A549 treated with CpdA at 1 μM for 4 hours (cell line): Measurements from ENCODE around the gene LRRC7. TPM values are rescaled to one million over a fixed set of nuclear protein-coding genes. Genes with fewer than 3 reads are reported as not detected.

ENCODE experiments used
- total RNA-seq: library from RNA; stranded (reverse); fragments of 200-300 nt; extraction: Qiagen RNA extraction; gene quantifications from 5 replicates; pipeline ENCODE4 v1.2.3, GENCODE V29; 2022; ENCODE audit warnings: low read depth

Gene LRRC7
- total RNA-seq, result not detected in 5 replicates

GRCh38 chr1:69567652-69568420 is at the start of gene LRRC7:
Gene LRRC7, plus strand, starts transcription at chr1:69567922. Its CDS starts 718 bp downstream, at chr1:69568640.

